GM21381 (cell line): Measurements from ENCODE around the gene SLC17A8.
A peak's percentile ranks its signal among the peaks of the same experiment; 100 is the strongest.
"Not testable (repeated sequence)": the region's sequence is repeated elsewhere in the genome, so short reads cannot be mapped to it uniquely, and the experiment has no call there.

ENCODE experiments used
- ATAC-seq: cut with Tn5 transposase; IDR thresholded peaks from one replicate; pipeline ENCODE4 v1.9.1; 2021; ENCODE audit warnings: mild to moderate bottlenecking, moderate library complexity; ENCODE audit not compliant: unreplicated experiment

The SLC17A8 gene

GRCh38 chr12:100356644-100357223, at the start of gene SLC17A8:
Gene SLC17A8, plus strand, starts transcription at chr12:100357074. Its CDS starts 318 bp downstream, at chr12:100357392.
- ATAC-seq = no peak

GRCh38 chr12:100308138-100308537, 48.7 kb upstream of the SLC17A8 start:
- ATAC-seq = not testable (repeated sequence)

GRCh38 chr12:100311317-100311716, 45.6 kb upstream of the SLC17A8 start:
- ATAC-seq = no peak

- no peak for ATAC-seq
Measured at GRCh38 chr12:100317371-100317770, 39.5 kb upstream of the SLC17A8 start.

GRCh38 chr12:100324498-100324897, 32.4 kb upstream of the SLC17A8 start:
- ATAC-seq = no peak

- no peak for ATAC-seq
Measured at GRCh38 chr12:100326208-100326607, 30.7 kb upstream of the SLC17A8 start.

- ATAC-seq = peak; percentile 89
Measured at GRCh38 chr12:100329800-100330199, 27.1 kb upstream of the SLC17A8 start.

- no peak for ATAC-seq
Measured at GRCh38 chr12:100331871-100332270, 25.0 kb upstream of the SLC17A8 start.

- ATAC-seq = no peak
Measured at GRCh38 chr12:100332852-100333251, 24.0 kb upstream of the SLC17A8 start.

GRCh38 chr12:100337299-100337698, 19.6 kb upstream of the SLC17A8 start:
- ATAC-seq = no peak

GRCh38 chr12:100337727-100338126, 19.1 kb upstream of the SLC17A8 start:
- ATAC-seq = no peak

- ATAC-seq = peak; percentile 58
Measured at GRCh38 chr12:100339071-100339470, 17.8 kb upstream of the SLC17A8 start.

- ATAC-seq = not testable (repeated sequence)
Measured at GRCh38 chr12:100342897-100343296, 14.0 kb upstream of the SLC17A8 start.

- not testable (repeated sequence) for ATAC-seq
Measured at GRCh38 chr12:100344351-100344750, 12.5 kb upstream of the SLC17A8 start.

GRCh38 chr12:100345020-100345767, 11.7 kb upstream of the SLC17A8 start:
- no peak for ATAC-seq

GRCh38 chr12:100346660-100347059, 10.2 kb upstream of the SLC17A8 start:
- no peak for ATAC-seq

GRCh38 chr12:100348657-100349454, 8.0 kb upstream of the SLC17A8 start:
- ATAC-seq = no peak

GRCh38 chr12:100359248-100359647, 2.4 kb downstream of the SLC17A8 start:
- ATAC-seq = no peak

GRCh38 chr12:100359822-100360221, 2.9 kb downstream of the SLC17A8 start:
- no peak for ATAC-seq

GRCh38 chr12:100360450-100360849, 3.6 kb downstream of the SLC17A8 start:
- no peak for ATAC-seq

- no peak for ATAC-seq
Measured at GRCh38 chr12:100364324-100364723, 7.5 kb downstream of the SLC17A8 start.

- ATAC-seq = no peak
Measured at GRCh38 chr12:100365411-100365810, 8.5 kb downstream of the SLC17A8 start.
